ENCODE data around the gene MCEMP1.

GRCh38 chr19:7670790-7671189 is 6.1 kb upstream of the MCEMP1 start:
- TF ChIP-seq CTCF (IDR thresholded peaks at IDR 0.05; ENCODE audit: low read depth, low read length, poor library complexity, severe bottlenecking) = no peak
- TF ChIP-seq EZH2phosphoT487 (IDR thresholded peaks at IDR 0.05; ENCODE audit: borderline replicate concordance, low read length) = no peak

Measured in DOHH2 (cell line).